ENCODE data around the gene VWF.

DNA sequence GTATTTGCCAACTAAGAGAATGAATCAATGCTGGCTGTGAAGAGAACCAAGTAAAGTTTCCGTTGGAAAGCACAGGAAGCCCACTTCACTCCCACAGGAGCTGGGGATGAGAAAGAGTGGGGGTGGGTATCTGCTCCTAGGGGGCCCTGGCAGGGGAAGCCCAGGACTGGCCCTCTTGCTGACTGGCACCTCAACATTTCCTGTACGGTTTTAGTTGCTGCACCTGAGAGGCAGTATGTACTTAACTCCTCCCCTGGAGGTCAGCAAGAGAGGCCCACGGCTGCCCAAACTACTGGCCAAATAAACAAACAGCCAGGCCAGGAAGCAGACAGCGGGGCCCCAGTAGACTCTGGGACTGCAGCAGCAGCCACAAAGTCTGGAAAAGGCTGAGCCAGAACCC, 33.8 kb upstream of the VWF start:
- TF ChIP-seq POLR2A (IDR thresholded peaks at IDR 0.05; ENCODE audit: low read length) (no peak), GATA1 (IDR thresholded peaks at IDR 0.05; ENCODE audit: low read depth, low read length) (no peak)

All from erythroblast (primary cell).